ENCODE results near the gene FTCD. TPM values are rescaled to one million over a fixed set of nuclear protein-coding genes. Genes with fewer than 3 reads are reported as not detected.

The FTCD gene
- total RNA-seq, 1 experiment from 2014 or later: 6.7 TPM

GRCh38 chr21:46124083-46124925 lies 31.1 kb downstream of the FTCD start:
- Histone ChIP-seq H3K27me3 (ENCODE audit: insufficient read depth, low read length) (no peaks in the 10 kb centered on the region), H2BK120ac (ENCODE audit: low read depth, low read length, poor library complexity, severe bottlenecking) (no peak overlapping the region), H2AFZ (ENCODE audit: low read length) (no peak overlapping the region), H3K23me2 (ENCODE audit: insufficient read length, low read depth, low read length, poor library complexity, severe bottlenecking) (no peaks in the 10 kb centered on the region), H3K79me2 (ENCODE audit: insufficient read depth, low read length) (no peaks in the 10 kb centered on the region), H3K18ac (ENCODE audit: insufficient read length, low read depth, low read length) (no peak overlapping the region), H3K9ac (ENCODE audit: extremely low read depth, insufficient read length, low read length) (no peak overlapping the region), H3T11ph (ENCODE audit: low read length) (no peak overlapping the region), H3K56ac (ENCODE audit: insufficient read length, low read depth, low read length) (no peak overlapping the region), H4K20me1 (ENCODE audit: control insufficient read depth, insufficient read depth, insufficient read length) (no peaks in the 10 kb centered on the region), H3K23ac (ENCODE audit: insufficient read length, low read depth, low read length) (no peak overlapping the region), H4K91ac (ENCODE audit: insufficient read length, low read depth, low read length) (no peak overlapping the region), H4K8ac (replicated peaks; ENCODE audit: insufficient read length, low read depth, low read length) (no peak overlapping the region), H3K79me1 (ENCODE audit: insufficient read depth, low read depth, low read length, poor library complexity, severe bottlenecking) (no peaks in the 10 kb centered on the region), H4K5ac (ENCODE audit: insufficient read length, low read depth, low read length) (no peak overlapping the region), H3K4me2 (ENCODE audit: insufficient read depth, insufficient read length, low read length) (no peak overlapping the region), H3K14ac (ENCODE audit: insufficient read depth, low read length) (no peak overlapping the region), H2BK20ac (ENCODE audit: low read depth, low read length, poor library complexity, severe bottlenecking) (no peak overlapping the region), H3K27ac (ENCODE audit: insufficient read length, low read depth, low read length) (no peak overlapping the region), H2BK15ac (ENCODE audit: low read depth, low read length) (no peak overlapping the region), H2BK12ac (ENCODE audit: insufficient read length, low read depth, low read length) (no peak overlapping the region), H3K9me3 (ENCODE audit: control insufficient read depth, low read depth, low read length) (no peaks in the 10 kb centered on the region), H2AK5ac (ENCODE audit: insufficient read length, low read length) (no peak overlapping the region), H3K4me1 (ENCODE audit: insufficient read depth, low read length) (no peaks in the 10 kb centered on the region), H2BK5ac (ENCODE audit: insufficient read length, low read length) (no peak overlapping the region), H3K4ac (ENCODE audit: low read depth, low read length) (no peak overlapping the region)
- TF ChIP-seq CTCF (conservative IDR thresholded peaks at IDR 0.05): no peak
- no peaks in the 10 kb centered on the region; a peak in 1 of 5 replicates for H3K9me3 Mint-ChIP-seq
- peaks cover 9 to 46% (median 17%) of the 10 kb centered on the region in 3 experiments for H3K36me3 Mint-ChIP-seq (ENCODE audit: insufficient read depth in 1 of 3, low read depth in 3 of 3)
- WGBS (ENCODE audit: extremely low coverage, insufficient read length, low lambda C conversion rate): 100% methylated on average over 1 of the region's 16 CpGs
- 0 out of 7 replicates have a peak overlapping the region, but pooled peaks of 1 of the 3 experiments have one; percentile 73 for H3K27ac Mint-ChIP-seq
- H3K27me3 Mint-ChIP-seq (ENCODE audit: low read depth): no peaks in the 10 kb centered on the region
- H3K4me1 Mint-ChIP-seq: peaks cover 0 to 15% of the 10 kb centered on the region in 2 experiments; a peak in 2 of 4 replicates
- no peak overlapping the region for H3K4me3 Mint-ChIP-seq
- DNase-seq: peak; percentile 20
